HEK293 (cell line): ENCODE measurements around the gene COMMD3.

Experiments
- CTCF ChIA-PET: fragments of 350-600 bp; formaldehyde crosslinking; extraction: SDS; loops from one replicate; lab custom pipeline; 2021; ENCODE audit warnings: antibody characterized with exemption; lab: Yijun Ruan, JAX
- POLR2A ChIA-PET: fragments of 300-600 bp; formaldehyde crosslinking; extraction: SDS; loops from one replicate; lab custom pipeline; 2020; ENCODE audit warnings: antibody characterized with exemption, inconsistent platforms; lab: Yijun Ruan, JAX
- H3K27ac ChIP-seq: fragments of 200-500 bp; sonication (Bioruptor generic); 2 replicates; pipeline ENCODE4 v1.5.1; 2014; ENCODE audit warnings: low read depth, low read length, control low read depth, inconsistent platforms; ENCODE audit errors: extremely low read depth
- H3K36me3 ChIP-seq, 2 experiments: fragments of 200-500 bp in 1 of 2; sonication (Bioruptor generic) in 1 of 2; 1 replicate in 1 of 2; 2 replicates in 1 of 2; pipeline ENCODE4 v1.5.1; 2014 to 2017; ENCODE audit warnings: inconsistent platforms in 2 of 2, low read length in 2 of 2; ENCODE audit not compliant: control insufficient read depth in 2 of 2, insufficient read depth in 1 of 2
- H3K4me1 ChIP-seq: fragments of 200-500 bp; sonication (Bioruptor generic); 2 replicates; pipeline ENCODE4 v1.5.1; 2014; ENCODE audit warnings: mild to moderate bottlenecking, low read length, inconsistent platforms; ENCODE audit not compliant: control insufficient read depth, insufficient read depth
- H3K4me3 ChIP-seq: 2 replicates; pipeline ENCODE4 v1.5.1; 2011; ENCODE audit warnings: low read depth, mild to moderate bottlenecking, control low read depth, low read length, moderate library complexity
- H3K9me3 ChIP-seq: fragments of 200-500 bp; sonication (Bioruptor generic); 2 replicates; pipeline ENCODE4 v1.5.1; 2014; ENCODE audit warnings: low read depth, low read length, inconsistent platforms; ENCODE audit not compliant: control insufficient read depth, insufficient read depth
- BCL11B ChIP-seq: fragments of 450-650 bp; formaldehyde crosslinking; IDR thresholded peaks from 2 replicates; pipeline ENCODE4 v1.5.1; 2016; ENCODE audit warnings: low read depth, missing biosample characterization, missing genetic modification characterization
- CTCF ChIP-seq: fragments of 450-650 bp; formaldehyde crosslinking; IDR thresholded peaks from 2 replicates; pipeline ENCODE4 v1.5.1; 2016; ENCODE audit warnings: missing biosample characterization, missing genetic modification characterization
- FEZF1 ChIP-seq: fragments of 450-650 bp; formaldehyde crosslinking; IDR thresholded peaks from 2 replicates; pipeline ENCODE4 v1.5.1; 2016; ENCODE audit warnings: missing biosample characterization, missing genetic modification characterization
- HOXD13 ChIP-seq: sonication (generic); formaldehyde crosslinking; IDR thresholded peaks from 2 replicates; pipeline ENCODE4 v1.8.0; 2022; ENCODE audit warnings: missing genetic modification reagents, borderline replicate concordance
- IKZF3 ChIP-seq: fragments of 450-650 bp; IDR thresholded peaks from 2 replicates; pipeline ENCODE4 v1.5.0; 2018; ENCODE audit warnings: missing biosample characterization, mild to moderate bottlenecking, missing genetic modification characterization, moderate library complexity
- MEIS1 ChIP-seq: sonication (generic); formaldehyde crosslinking; IDR thresholded peaks from 2 replicates; pipeline ENCODE4 v1.8.1; 2022; ENCODE audit warnings: missing genetic modification reagents, mild to moderate bottlenecking, borderline replicate concordance
- ZBTB10 ChIP-seq: fragments of 450-650 bp; formaldehyde crosslinking; IDR thresholded peaks from 2 replicates; pipeline ENCODE4 v1.5.1; 2016; ENCODE audit warnings: missing biosample characterization, missing genetic modification characterization
- ZNF10 ChIP-seq: fragments of 450-650 bp; formaldehyde crosslinking; IDR thresholded peaks from 2 replicates; pipeline ENCODE4 v1.5.1; 2017; ENCODE audit warnings: missing biosample characterization, missing genetic modification characterization
- ZNF155 ChIP-seq: fragments of 450-650 bp; formaldehyde crosslinking; IDR thresholded peaks from 2 replicates; pipeline ENCODE4 v1.5.1; 2016; ENCODE audit warnings: missing biosample characterization, missing genetic modification characterization
- ZNF174 ChIP-seq: fragments of 450-650 bp; formaldehyde crosslinking; IDR thresholded peaks from 2 replicates; pipeline ENCODE4 v1.5.0; 2017; ENCODE audit warnings: missing biosample characterization, mild to moderate bottlenecking, missing genetic modification characterization
- ZNF2 ChIP-seq: fragments of 450-650 bp; formaldehyde crosslinking; IDR thresholded peaks from 2 replicates; pipeline ENCODE4 v1.5.1; 2016; ENCODE audit warnings: missing biosample characterization, missing genetic modification characterization
- ZNF202 ChIP-seq: fragments of 450-650 bp; formaldehyde crosslinking; IDR thresholded peaks from 2 replicates; pipeline ENCODE4 v1.5.1; 2016; ENCODE audit warnings: missing biosample characterization, missing genetic modification characterization, borderline replicate concordance
- ZNF26 ChIP-seq: fragments of 450-650 bp; formaldehyde crosslinking; IDR thresholded peaks from 2 replicates; pipeline ENCODE4 v1.5.1; 2016; ENCODE audit warnings: missing biosample characterization, missing genetic modification characterization
- ZNF280D ChIP-seq: fragments of 450-650 bp; formaldehyde crosslinking; IDR thresholded peaks from 2 replicates; pipeline ENCODE4 v1.5.1; 2016; ENCODE audit warnings: missing biosample characterization, missing genetic modification characterization
- ZNF561 ChIP-seq: fragments of 450-650 bp; IDR thresholded peaks from 2 replicates; pipeline ENCODE4 v1.5.1; 2018; ENCODE audit warnings: missing biosample characterization, missing genetic modification characterization, borderline replicate concordance
- ZNF621 ChIP-seq: fragments of 450-650 bp; formaldehyde crosslinking; IDR thresholded peaks from 2 replicates; pipeline ENCODE4 v1.5.1; 2017; ENCODE audit warnings: missing biosample characterization, missing genetic modification characterization
- ZNF664 ChIP-seq: fragments of 450-650 bp; formaldehyde crosslinking; IDR thresholded peaks from 2 replicates; pipeline ENCODE4 v1.5.1; 2016; ENCODE audit warnings: missing biosample characterization, missing genetic modification characterization
- ZNF747 ChIP-seq: fragments of 450-650 bp; formaldehyde crosslinking; IDR thresholded peaks from 2 replicates; pipeline ENCODE4 v1.5.1; 2016; ENCODE audit warnings: missing biosample characterization, missing genetic modification characterization
- ZNF830 ChIP-seq: fragments of 450-650 bp; IDR thresholded peaks from 2 replicates; pipeline ENCODE4 v1.5.0; 2018; ENCODE audit warnings: missing biosample characterization, missing genetic modification characterization, low read depth, mild to moderate bottlenecking, moderate library complexity
- ZSCAN16 ChIP-seq: fragments of 450-650 bp; formaldehyde crosslinking; IDR thresholded peaks from 2 replicates; pipeline ENCODE4 v1.5.1; 2016; ENCODE audit warnings: missing biosample characterization, missing genetic modification characterization
- ZSCAN18 ChIP-seq: fragments of 450-650 bp; formaldehyde crosslinking; IDR thresholded peaks from 2 replicates; pipeline ENCODE4 v1.5.1; 2016; ENCODE audit warnings: missing biosample characterization, missing genetic modification characterization
- ZXDB ChIP-seq: fragments of 450-650 bp; formaldehyde crosslinking; IDR thresholded peaks from 2 replicates; pipeline ENCODE4 v1.5.1; 2016; ENCODE audit warnings: missing biosample characterization, missing genetic modification characterization

The COMMD3 gene

GRCh38 chr10:22333975-22334282 lies 17.7 kb downstream of the COMMD3 start (continued):
- no peak for TF ChIP-seq ZNF26 (tag by site-specific recombination)
- TF ChIP-seq ZNF747 (tag by site-specific recombination) = no peak
- TF ChIP-seq ZNF561 (tag by site-specific recombination) = no peak

- POLR2A ChIA-PET = no interaction called here
- Histone ChIP-seq H3K4me1 (peaks cover 1% of the 10 kb centered on the region), H3K27ac (no peak overlapping the region), H3K9me3 (no peaks in the 10 kb centered on the region), H3K4me3 (no peak overlapping the region), H3K36me3 (peaks cover 7 to 14% of the 10 kb centered on the region in 2 experiments; a peak in 2 of 3 replicates)
- TF ChIP-seq ZNF10 (no peak), BCL11B (tag by site-specific recombination) (no peak), ZNF202 (tag by site-specific recombination) (peak; percentile 78; the same call in 1 of the 2 replicates), ZNF664 (tag by site-specific recombination) (no peak), IKZF3 (tag by site-specific recombination) (no peak), ZNF280D (no peak), HOXD13 (CRISPR knock-in tag) (no peak), ZNF155 (tag by site-specific recombination) (no peak), MEIS1 (no peak)
- CTCF ChIA-PET = interaction anchor here (0.5 kb wide), 1 partner anchor 239 kb away, joined by 3 read pairs; no protein-coding TSS in a partner anchor
Measured at GRCh38 chr10:22334414-22335172, 18.4 kb downstream of the COMMD3 start.

- H3K27ac ChIP-seq = no peak overlapping the region
- no peak overlapping the region for H3K4me3 ChIP-seq
- CTCF ChIA-PET = interaction anchor here (0.6 kb wide), 1 partner anchor 653 kb away, joined by 3 read pairs; no protein-coding TSS in a partner anchor
- H3K4me1 ChIP-seq = peaks cover 4% of the 10 kb centered on the region
- POLR2A ChIA-PET = no interaction called here
- H3K36me3 ChIP-seq = peaks cover 4 to 6% of the 10 kb centered on the region in 2 experiments; a peak in 2 of 3 replicates
- H3K9me3 ChIP-seq = no peaks in the 10 kb centered on the region
- no peak for TF ChIP-seq ZNF621 (tag by site-specific recombination)
- TF ChIP-seq ZSCAN18 (tag by site-specific recombination) = no peak
- TF ChIP-seq FEZF1 (tag by site-specific recombination) = no peak
- TF ChIP-seq ZNF174 (tag by site-specific recombination) = no peak
- TF ChIP-seq ZNF830 (tag by site-specific recombination) = no peak
- no peak for TF ChIP-seq ZBTB10 (tag by site-specific recombination)
- no peak for TF ChIP-seq ZXDB (tag by site-specific recombination)
- TF ChIP-seq ZSCAN16 (tag by site-specific recombination) = no peak
- no peak for TF ChIP-seq ZNF2 (tag by site-specific recombination)
- TF ChIP-seq CTCF (tag by site-specific recombination) = no peak
Measured at GRCh38 chr10:22335173-22335933, 19.2 kb downstream of the COMMD3 start.
